WTC11 (cell line): ENCODE measurements around the gene FCER1G. TPM values are rescaled to one million over a fixed set of nuclear protein-coding genes. Genes with fewer than 3 reads are reported as not detected.

ENCODE experiments used
- ATAC-seq: fragments of 200-7000 bp; cut with Tn5 transposase; 2 replicates; pipeline ENCODE4 v1.10.0; 2021; ENCODE audit warnings: mild to moderate bottlenecking, moderate library complexity
- CTCF ChIA-PET: fragments of 300-600 bp; sonication (Branson Sonifier 250); formaldehyde crosslinking; loops from one replicate; lab custom pipeline; 2021; ENCODE audit warnings: antibody characterized with exemption; lab: Charles Lee
- POLR2A ChIA-PET: fragments of 350-600 bp; sonication (Branson Sonifier 250); formaldehyde crosslinking; loops from one replicate; lab custom pipeline; 2021; ENCODE audit warnings: antibody characterized with exemption; lab: Charles Lee
- DNase-seq: peaks from one replicate; pipeline ENCODE4 v3.0.0; 2021; ENCODE audit warnings: low spot score
- H3K27ac Mint-ChIP-seq: 2 replicates; pipeline ENCODE4 v1.8.0; 2021; ENCODE audit warnings: mixed read lengths
- H3K27me3 Mint-ChIP-seq: 2 replicates; pipeline ENCODE4 v1.8.0; 2021; ENCODE audit warnings: low read depth, mild to moderate bottlenecking, moderate library complexity, mixed read lengths
- H3K36me3 Mint-ChIP-seq: 2 replicates; pipeline ENCODE4 v1.8.0; 2021; ENCODE audit warnings: mixed read lengths
- H3K4me1 Mint-ChIP-seq: 2 replicates; pipeline ENCODE4 v1.8.0; 2022; ENCODE audit warnings: mixed read lengths
- H3K4me3 Mint-ChIP-seq: 2 replicates; pipeline ENCODE4 v1.8.0; 2021; ENCODE audit warnings: mild to moderate bottlenecking, moderate library complexity, mixed read lengths
- H3K9me3 Mint-ChIP-seq: 2 replicates; pipeline ENCODE4 v1.8.0; 2021; ENCODE audit warnings: mixed read lengths
- EMX1 ChIP-seq: fragments of 250-450 bp; sonication (Bioruptor Pico); IDR thresholded peaks from 2 replicates; pipeline ENCODE4 v1.8.0; 2021; ENCODE audit warnings: mild to moderate bottlenecking
- HMGXB4 ChIP-seq: sonication (generic); formaldehyde crosslinking; IDR thresholded peaks from 2 replicates; pipeline ENCODE4 v1.8.1; 2023; ENCODE audit warnings: mild to moderate bottlenecking, moderate library complexity, missing genetic modification reagents
- NFYB ChIP-seq: sonication (generic); formaldehyde crosslinking; conservative IDR thresholded peaks from 2 replicates; pipeline ENCODE4 v1.8.0; 2022; ENCODE audit warnings: low read depth, missing genetic modification reagents
- PRDM15 ChIP-seq: sonication (generic); formaldehyde crosslinking; IDR thresholded peaks from 2 replicates; pipeline ENCODE4 v1.8.0; 2022; ENCODE audit warnings: missing genetic modification reagents
- RORB ChIP-seq: fragments of 250-450 bp; sonication (Bioruptor Pico); IDR thresholded peaks from 2 replicates; pipeline ENCODE4 v1.9.0; 2021; ENCODE audit warnings: mild to moderate bottlenecking
- SP1 ChIP-seq: sonication (generic); formaldehyde crosslinking; conservative IDR thresholded peaks from 2 replicates; pipeline ENCODE4 v1.8.1; 2022; ENCODE audit warnings: missing genetic modification reagents
- TEAD1 ChIP-seq: sonication (generic); formaldehyde crosslinking; IDR thresholded peaks from 2 replicates; pipeline ENCODE4 v1.8.0; 2022; ENCODE audit warnings: mild to moderate bottlenecking, missing genetic modification reagents
- ZNF219 ChIP-seq: sonication (generic); formaldehyde crosslinking; IDR thresholded peaks from 2 replicates; pipeline ENCODE4 v1.8.0; 2023; ENCODE audit warnings: missing genetic modification reagents, mild to moderate bottlenecking, borderline replicate concordance
- total RNA-seq: library from RNA; stranded (reverse); gene quantifications from 3 replicates; pipeline ENCODE4 v1.2.3, GENCODE V29; 2021
- TF ChIP-seq, protein P1 (sequence below): sonication (generic); formaldehyde crosslinking; IDR thresholded peaks from 2 replicates; pipeline ENCODE4 v1.8.1; 2022; ENCODE audit warnings: mild to moderate bottlenecking, moderate library complexity, missing genetic modification reagents
- TF ChIP-seq, protein P2 (sequence below): sonication (generic); formaldehyde crosslinking; IDR thresholded peaks from 2 replicates; pipeline ENCODE4 v1.8.1; 2023; ENCODE audit warnings: mild to moderate bottlenecking, missing genetic modification reagents, moderate library complexity

Gene FCER1G
- total RNA-seq, 1 experiment from 2014 or later, result 0.85 TPM

DNA sequence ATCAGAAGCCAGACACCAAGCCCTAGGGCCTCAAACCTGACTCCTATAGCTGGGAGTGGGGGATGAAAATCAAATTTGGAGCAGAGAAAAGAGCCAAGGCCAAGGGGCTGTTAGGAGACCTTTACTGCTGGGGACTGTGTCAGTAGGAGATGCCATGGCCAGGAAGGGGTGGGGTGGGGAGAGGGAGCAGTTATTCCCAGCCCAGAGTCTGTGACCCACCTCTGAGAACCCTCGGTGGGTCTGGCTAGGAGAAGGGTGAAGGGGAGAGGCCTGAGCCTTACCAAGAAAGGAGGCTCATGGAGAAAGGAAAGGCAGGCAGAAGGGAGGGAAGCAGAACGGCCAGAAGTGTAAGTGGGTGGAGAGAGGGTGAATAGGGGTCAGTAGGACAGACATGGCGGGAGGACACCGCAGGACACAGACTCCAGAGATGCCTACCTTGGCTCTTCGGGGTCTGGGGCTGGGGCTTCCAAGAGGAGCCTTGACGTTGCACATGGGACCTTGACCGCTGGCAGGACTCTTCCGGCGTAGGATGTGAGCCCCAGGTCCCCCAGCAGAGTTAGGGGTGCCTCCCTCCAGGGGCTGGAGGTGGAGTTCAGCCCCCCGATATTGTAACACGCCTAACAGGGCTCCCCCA is 17.4 kb upstream of the FCER1G start:
- CTCF ChIA-PET, result interaction anchor here (0.6 to 3.3 kb wide), 24 partner anchors 9 to 243 kb away, joined by 3 to 47 read pairs (median 4); partner anchors contain the start of genes B4GALT3, ITLN2, MPZ and PPOX
- POLR2A ChIA-PET, result interaction anchor here (0.6 to 1.8 kb wide), 6 partner anchors 20 to 192 kb away, joined by 3 to 9 read pairs (median 4); partner anchors contain the start of genes B4GALT3, PPOX and TOMM40L
- peaks cover 57% of the 10 kb centered on the region for H3K4me1 Mint-ChIP-seq
- no peak for TF ChIP-seq PRDM15 (CRISPR knock-in tag)
- H3K4me3 Mint-ChIP-seq, result peak overlapping the region; percentile 62
- H3K27ac Mint-ChIP-seq, result no peak overlapping the region
- DNase-seq (no peak), ATAC-seq (no peak)
- no peaks in the 10 kb centered on the region for H3K9me3 Mint-ChIP-seq
- H3K36me3 Mint-ChIP-seq, result no peaks in the 10 kb centered on the region
- H3K27me3 Mint-ChIP-seq, result no peaks in the 10 kb centered on the region

DNA sequence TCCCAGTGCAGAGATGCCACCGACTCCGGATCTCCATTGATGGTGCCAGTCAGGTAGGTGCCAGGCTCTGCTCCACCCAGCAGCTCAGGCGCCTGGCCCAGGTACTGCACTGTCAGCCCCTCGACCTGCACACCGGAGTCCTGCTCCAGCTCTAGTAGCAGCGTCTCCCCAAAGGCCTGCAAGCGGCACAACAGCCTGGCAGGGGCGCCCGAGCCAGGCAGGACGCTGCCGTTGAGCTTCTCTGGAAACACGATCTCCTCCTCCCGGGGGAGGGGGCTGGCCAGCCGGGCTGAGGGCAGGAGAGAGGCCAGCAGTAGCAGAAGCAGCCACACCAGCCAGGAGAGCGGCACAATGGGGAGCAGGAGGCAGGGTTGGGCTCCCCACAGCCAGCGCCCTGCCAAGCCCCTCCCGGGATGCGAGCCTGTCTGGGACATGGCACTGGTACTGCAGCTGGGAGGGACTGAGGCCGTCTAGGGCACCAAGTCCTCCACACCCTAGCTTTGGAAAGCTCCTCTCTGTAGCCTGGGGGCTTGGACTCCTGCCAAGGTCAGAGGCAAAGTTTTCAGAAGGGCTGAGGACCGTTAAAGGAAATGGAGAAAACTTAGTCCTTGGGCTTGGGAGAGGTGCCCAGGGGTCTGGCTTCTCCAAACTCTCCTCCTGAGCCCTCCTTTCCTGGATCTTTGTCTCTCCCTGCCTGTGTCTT is 16.8 kb upstream of the FCER1G start:
- TF ChIP-seq TEAD1 (CRISPR knock-in tag) (0 out of 2 replicates have a peak, but pooled peaks have one; percentile 12), EMX1 (CRISPR knock-in tag) (no peak), HMGXB4 (0 out of 2 replicates have a peak, but pooled peaks have one; percentile 35), ZNF219 (CRISPR knock-in tag) (no peak)
- TF ChIP-seq, protein P1, sequence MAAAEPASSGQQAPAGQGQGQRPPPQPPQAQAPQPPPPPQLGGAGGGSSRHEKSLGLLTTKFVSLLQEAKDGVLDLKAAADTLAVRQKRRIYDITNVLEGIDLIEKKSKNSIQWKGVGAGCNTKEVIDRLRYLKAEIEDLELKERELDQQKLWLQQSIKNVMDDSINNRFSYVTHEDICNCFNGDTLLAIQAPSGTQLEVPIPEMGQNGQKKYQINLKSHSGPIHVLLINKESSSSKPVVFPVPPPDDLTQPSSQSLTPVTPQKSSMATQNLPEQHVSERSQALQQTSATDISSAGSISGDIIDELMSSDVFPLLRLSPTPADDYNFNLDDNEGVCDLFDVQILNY (CRISPR knock-in tag), result 0 out of 2 replicates have a peak, but pooled peaks have one; percentile 26
- TF ChIP-seq, protein P2, sequence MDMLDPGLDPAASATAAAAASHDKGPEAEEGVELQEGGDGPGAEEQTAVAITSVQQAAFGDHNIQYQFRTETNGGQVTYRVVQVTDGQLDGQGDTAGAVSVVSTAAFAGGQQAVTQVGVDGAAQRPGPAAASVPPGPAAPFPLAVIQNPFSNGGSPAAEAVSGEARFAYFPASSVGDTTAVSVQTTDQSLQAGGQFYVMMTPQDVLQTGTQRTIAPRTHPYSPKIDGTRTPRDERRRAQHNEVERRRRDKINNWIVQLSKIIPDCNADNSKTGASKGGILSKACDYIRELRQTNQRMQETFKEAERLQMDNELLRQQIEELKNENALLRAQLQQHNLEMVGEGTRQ (CRISPR knock-in tag), result 0 out of 2 replicates have a peak, but pooled peaks have one; percentile 7
- CTCF ChIA-PET, result interaction anchor here (0.5 to 3.3 kb wide), 24 partner anchors 8 to 244 kb away, joined by 3 to 47 read pairs (median 3); partner anchors contain the start of genes B4GALT3, F11R, ITLN2 and MPZ
- H3K27me3 Mint-ChIP-seq, result no peaks in the 10 kb centered on the region
- POLR2A ChIA-PET, result interaction anchor here (0.6 to 1.8 kb wide), 7 partner anchors 21 to 191 kb away, joined by 3 to 9 read pairs (median 3); partner anchors contain the start of genes B4GALT3, PPOX and TOMM40L
- H3K27ac Mint-ChIP-seq, result peak overlapping the region; percentile 86; the same call in 1 of the 2 replicates
- H3K4me1 Mint-ChIP-seq, result peaks cover 57% of the 10 kb centered on the region
- no peaks in the 10 kb centered on the region; the same call in 1 of the 2 replicates for H3K36me3 Mint-ChIP-seq
- ATAC-seq (peak; percentile 38), DNase-seq (peak; percentile 79)
- H3K4me3 Mint-ChIP-seq, result peak overlapping the region; percentile 62
- H3K9me3 Mint-ChIP-seq, result no peaks in the 10 kb centered on the region

- Mint-ChIP-seq H3K36me3 (peaks cover 6% of the 10 kb centered on the region), H3K9me3 (no peaks in the 10 kb centered on the region), H3K27ac (peak within 1 kb of the TSS; percentile 86), H3K4me1 (peaks cover 60% of the 10 kb centered on the region), H3K4me3 (peak within 1 kb of the TSS; percentile 62), H3K27me3 (no peaks in the 10 kb centered on the region)
- DNase-seq (peak; percentile 42), ATAC-seq (peak; percentile 13)
- POLR2A ChIA-PET, result interaction anchor here (1.0 to 1.8 kb wide), 4 partner anchors 22 to 190 kb away, joined by 3 to 9 read pairs (median 4); partner anchors contain the start of genes B4GALT3, PPOX and TOMM40L
- peak; percentile 34 for TF ChIP-seq SP1
- peak; percentile 68 for TF ChIP-seq NFYB
- TF ChIP-seq RORB (CRISPR knock-in tag), result no peak
- CTCF ChIA-PET, result interaction anchor here (0.5 to 3.3 kb wide), 21 partner anchors 10 to 244 kb away, joined by 3 to 47 read pairs (median 3); partner anchors contain the start of genes B4GALT3, F11R, ITLN2 and PCP4L1
Measured at GRCh38 chr1:161198897-161199431, 16.1 kb upstream of the FCER1G start, which contains the start of gene ADAMTS4. Gene ADAMTS4, minus strand, starts transcription at chr1:161199054. Its CDS starts 427 bp downstream, at chr1:161198627.
